Measurements from ENCODE around the gene VCAN.

DNA sequence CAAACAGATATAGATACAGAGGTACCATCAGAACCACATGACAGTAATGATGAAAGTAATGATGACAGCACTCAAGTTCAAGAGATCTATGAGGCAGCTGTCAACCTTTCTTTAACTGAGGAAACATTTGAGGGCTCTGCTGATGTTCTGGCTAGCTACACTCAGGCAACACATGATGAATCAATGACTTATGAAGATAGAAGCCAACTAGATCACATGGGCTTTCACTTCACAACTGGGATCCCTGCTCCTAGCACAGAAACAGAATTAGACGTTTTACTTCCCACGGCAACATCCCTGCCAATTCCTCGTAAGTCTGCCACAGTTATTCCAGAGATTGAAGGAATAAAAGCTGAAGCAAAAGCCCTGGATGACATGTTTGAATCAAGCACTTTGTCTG, 69.2 kb downstream of the VCAN start:
- no peak for TF ChIP-seq EZH2phosphoT487 (IDR thresholded peaks at IDR 0.05; ENCODE audit: insufficient read depth, low read depth)
- TF ChIP-seq EZH2 (IDR thresholded peaks at IDR 0.05; ENCODE audit: insufficient read depth, poor library complexity, severe bottlenecking) = no peak
